HCT116 (cell line): ENCODE results near the gene PFN3. TPM values are rescaled to one million over a fixed set of nuclear protein-coding genes. Genes with fewer than 3 reads are reported as not detected.

Experiments used
- ATAC-seq: fragments of 200-7000 bp; cut with Tn5 transposase; 2 replicates; pipeline ENCODE4 v1.9.1; 2020; ENCODE audit warnings: mild to moderate bottlenecking, moderate library complexity
- BruUV-seq: library from RNA; stranded (reverse); fragments of 400-500 nt; replicated peaks from 2 replicates; lab custom pipeline; 2021; lab: Mats Ljungman, UMichigan
- CTCF ChIA-PET: fragments of 300-600 bp; sonication (Branson Sonifier 250); formaldehyde crosslinking; loops from one replicate; lab custom pipeline; 2021; ENCODE audit warnings: antibody characterized with exemption; lab: Charles Lee
- POLR2A ChIA-PET: fragments of 300-600, 350-600 bp; sonication (Branson Sonifier 250); formaldehyde crosslinking; loops from one replicate; lab custom pipeline; 2021; ENCODE audit warnings: antibody characterized with exemption; lab: Charles Lee
- RAD21 ChIA-PET, 2 experiments: fragments of 300-600 bp; sonication (Branson Sonifier 250); formaldehyde crosslinking; loops; one replicate each; lab custom pipeline; 2023; ENCODE audit warnings: low total read pairs in 2 of 2; ENCODE audit not compliant: uncharacterized antibody in 2 of 2, unreplicated experiment in 2 of 2, low non-redundant PET in 1 of 2; lab: Charles Lee
- DNase-seq: peaks from one replicate; pipeline ENCODE4 v3.0.0-alpha.2; 2010; ENCODE audit warnings: low read depth, low spot score
- H2AFZ ChIP-seq: fragments of 200-600 bp; shearing (Covaris generic), sonication (generic); 2 replicates; pipeline ENCODE4 v1.6.1; 2017; ENCODE audit warnings: low read depth, mixed run types, mixed read lengths, antibody characterized with exemption, low read length; ENCODE audit not compliant: poor library complexity, severe bottlenecking
- H3K27ac ChIP-seq: 2 replicates; pipeline ENCODE4 v1.5.1; 2012; ENCODE audit warnings: low read depth, low read length
- H3K27me3 ChIP-seq: fragments of 200-600 bp; sonication (generic); 2 replicates; pipeline ENCODE4 v1.6.1; 2016; ENCODE audit warnings: mixed run types, low read length, mixed read lengths; ENCODE audit not compliant: insufficient read depth
- H3K36me3 ChIP-seq, 2 experiments: fragments of 200-500 bp in 1 of 2; fragments of 200-600 bp in 1 of 2; sonication (Bioruptor generic) in 1 of 2; sonication (generic) in 1 of 2; 2 replicates each; pipeline versions ENCODE4 v1.5.1 to v1.6.1; 2014 to 2016; ENCODE audit warnings: low read length in 2 of 2, inconsistent platforms in 1 of 2, mixed read lengths in 1 of 2, mixed run types in 1 of 2; ENCODE audit not compliant: insufficient read depth in 2 of 2, control insufficient read depth in 1 of 2
- H3K4me1 ChIP-seq, 2 experiments: fragments of 200-600 bp in 1 of 2; sonication (generic) in 1 of 2; 2 replicates each; pipeline versions ENCODE4 v1.5.1 to v1.6.1; 2012 to 2017; ENCODE audit warnings: low read length in 2 of 2, inconsistent platforms in 1 of 2, mild to moderate bottlenecking in 1 of 2, mixed read lengths in 1 of 2, mixed run types in 1 of 2, moderate library complexity in 1 of 2; ENCODE audit not compliant: insufficient read depth in 2 of 2, control insufficient read depth in 1 of 2
- H3K4me2 ChIP-seq: fragments of 200-600 bp; sonication (generic); 2 replicates; pipeline ENCODE4 v1.6.1; 2017; ENCODE audit warnings: mixed run types, low read length, mixed read lengths
- H3K4me3 ChIP-seq, 2 experiments: fragments of 200-600 bp in 1 of 2; sonication (generic) in 1 of 2; replicated peaks in 1 of 2; 2 replicates each; pipeline ENCODE4 v1.5.1; 2011 to 2016; ENCODE audit warnings: low read length in 2 of 2, control low read depth in 1 of 2, low read depth in 1 of 2, mild to moderate bottlenecking in 1 of 2, mixed read lengths in 1 of 2, mixed run types in 1 of 2
- H3K79me2 ChIP-seq: fragments of 200-600 bp; sonication (generic); 2 replicates; pipeline ENCODE4 v1.6.1; 2017; ENCODE audit warnings: mild to moderate bottlenecking, mixed run types, low read length, moderate library complexity, mixed read lengths; ENCODE audit not compliant: insufficient read depth
- H3K9ac ChIP-seq: fragments of 200-600 bp; sonication (generic); 2 replicates; pipeline ENCODE4 v1.6.1; 2016; ENCODE audit warnings: low read length, mixed read lengths
- H3K9me2 ChIP-seq: fragments of 200-600 bp; sonication (generic), shearing (Covaris generic); 2 replicates; pipeline ENCODE4 v1.6.1; 2017; ENCODE audit warnings: mixed run types, mild to moderate bottlenecking, moderate library complexity; ENCODE audit not compliant: insufficient read depth
- H3K9me3 ChIP-seq, 2 experiments: fragments of 200-500 bp in 1 of 2; fragments of 200-600 bp in 1 of 2; sonication (Bioruptor generic) in 1 of 2; sonication (generic) in 1 of 2; 2 replicates each; pipeline ENCODE4 v1.6.1; 2014 to 2017; ENCODE audit warnings: low read length in 2 of 2, mixed read lengths in 2 of 2, inconsistent platforms in 1 of 2, low read depth in 1 of 2, mild to moderate bottlenecking in 1 of 2, mixed run types in 1 of 2, moderate library complexity in 1 of 2; ENCODE audit not compliant: control insufficient read depth in 1 of 2, insufficient read depth in 1 of 2
- H4K20me1 ChIP-seq: fragments of 200-600 bp; sonication (generic), shearing (Covaris generic); 2 replicates; pipeline ENCODE4 v1.6.1; 2017; ENCODE audit warnings: mixed run types, mild to moderate bottlenecking, moderate library complexity; ENCODE audit not compliant: insufficient read depth
- ATF3 ChIP-seq: IDR thresholded peaks from 2 replicates; pipeline ENCODE4 v1.6.1; 2012
- CBX3 ChIP-seq: IDR thresholded peaks from 2 replicates; pipeline ENCODE4 v1.6.1; 2012; ENCODE audit warnings: low read depth
- CEBPB ChIP-seq: IDR thresholded peaks from 2 replicates; pipeline ENCODE4 v1.6.1; 2012; ENCODE audit warnings: low read depth
- EGR1 ChIP-seq: IDR thresholded peaks from 2 replicates; pipeline ENCODE4 v1.6.1; 2012; ENCODE audit warnings: low read depth
- ELF1 ChIP-seq: IDR thresholded peaks from 2 replicates; pipeline ENCODE4 v1.6.1; 2012; ENCODE audit warnings: low read depth, borderline replicate concordance
- FOSL1 ChIP-seq: IDR thresholded peaks from 2 replicates; pipeline ENCODE4 v1.6.1; 2012; ENCODE audit warnings: low read depth
- RAD21 ChIP-seq: IDR thresholded peaks from 2 replicates; pipeline ENCODE4 v1.6.1; 2012; ENCODE audit warnings: low read depth, mild to moderate bottlenecking
- SP1 ChIP-seq: IDR thresholded peaks from 2 replicates; pipeline ENCODE4 v1.6.1; 2012; ENCODE audit warnings: low read depth
- SRF ChIP-seq: IDR thresholded peaks from 2 replicates; pipeline ENCODE4 v1.6.1; 2012; ENCODE audit warnings: low read depth
- ZFX ChIP-seq: fragments of 450-650 bp; IDR thresholded peaks from 2 replicates; pipeline ENCODE4 v1.6.1; 2017
- intact Hi-C: fragments of 100-400 bp; cut with micrococcal nuclease; formaldehyde crosslinking; loops from 2 replicates; pipeline ENCODE4 v1.10.0; 2022
- total RNA-seq: library from RNA; stranded (reverse); gene quantifications from one replicate; pipeline ENCODE4 v1.2.1, GENCODE V29; 2021; ENCODE audit not compliant: unreplicated experiment
- TF ChIP-seq, protein P1 (sequence below): IDR thresholded peaks from 2 replicates; pipeline ENCODE4 v1.6.1; 2011; ENCODE audit warnings: mild to moderate bottlenecking, low read length, moderate library complexity; ENCODE audit not compliant: insufficient replicate concordance; ENCODE audit errors: extremely low read depth
- TF ChIP-seq, protein P2 (sequence below): IDR thresholded peaks from 2 replicates; pipeline ENCODE4 v1.6.1; 2012

Gene PFN3
- total RNA-seq, 1 experiment from 2014 or later = not detected

DNA sequence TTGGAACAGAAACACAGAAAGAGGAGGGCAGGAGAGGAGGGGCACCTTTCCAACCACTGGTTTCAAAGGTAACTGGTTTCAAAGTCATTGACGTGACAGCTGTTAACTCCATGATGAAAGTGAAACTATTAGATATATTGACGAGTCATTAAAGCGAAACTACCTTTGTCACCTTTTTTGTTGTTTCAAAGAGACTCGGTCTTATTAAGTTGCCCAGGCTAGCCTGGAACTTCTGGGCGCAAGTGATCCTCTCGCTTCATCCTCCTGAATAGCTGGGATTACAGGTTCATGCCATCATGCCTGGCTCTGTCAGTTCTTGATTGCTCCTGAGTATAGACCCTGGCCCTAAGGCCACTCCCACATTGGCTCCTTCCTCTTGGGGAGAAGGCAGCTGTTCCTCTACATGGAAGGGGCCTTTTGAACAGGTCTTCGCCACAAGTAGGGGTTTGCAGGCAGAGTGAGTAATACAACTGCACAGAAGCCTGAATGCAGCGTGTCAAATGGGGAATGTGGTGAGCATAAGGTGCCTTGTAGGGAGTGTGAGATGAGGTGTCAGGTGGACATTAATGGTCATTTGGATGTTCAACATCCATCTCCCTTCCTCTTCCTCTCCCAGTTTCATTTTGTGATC is 12.3 kb upstream of the PFN3 start:
- Histone ChIP-seq H3K79me2 (no peaks in the 10 kb centered on the region), H3K27me3 (no peaks in the 10 kb centered on the region), H4K20me1 (no peaks in the 10 kb centered on the region), H3K27ac (no peak overlapping the region), H3K36me3 (no peaks in the 10 kb centered on the region), H3K9me3 (no peaks in the 10 kb centered on the region), H3K4me1 (peaks cover 0 to 5% of the 10 kb centered on the region in 2 experiments; a peak in 1 of 4 replicates), H3K4me3 (no peak overlapping the region), H3K9ac (no peak overlapping the region), H2AFZ (no peak overlapping the region), H3K9me2 (no peaks in the 10 kb centered on the region), H3K4me2 (no peak overlapping the region)
- intact Hi-C loops = no loop called here
- DNase-seq (no peak), ATAC-seq (no peak)
- ChIA-PET POLR2A (no interaction called here), RAD21 (no interaction called here), CTCF (interaction anchor here (0.8 kb wide), 1 partner anchor 9 kb away, joined by 3 read pairs; no protein-coding TSS in a partner anchor)
- TF ChIP-seq, protein P1, sequence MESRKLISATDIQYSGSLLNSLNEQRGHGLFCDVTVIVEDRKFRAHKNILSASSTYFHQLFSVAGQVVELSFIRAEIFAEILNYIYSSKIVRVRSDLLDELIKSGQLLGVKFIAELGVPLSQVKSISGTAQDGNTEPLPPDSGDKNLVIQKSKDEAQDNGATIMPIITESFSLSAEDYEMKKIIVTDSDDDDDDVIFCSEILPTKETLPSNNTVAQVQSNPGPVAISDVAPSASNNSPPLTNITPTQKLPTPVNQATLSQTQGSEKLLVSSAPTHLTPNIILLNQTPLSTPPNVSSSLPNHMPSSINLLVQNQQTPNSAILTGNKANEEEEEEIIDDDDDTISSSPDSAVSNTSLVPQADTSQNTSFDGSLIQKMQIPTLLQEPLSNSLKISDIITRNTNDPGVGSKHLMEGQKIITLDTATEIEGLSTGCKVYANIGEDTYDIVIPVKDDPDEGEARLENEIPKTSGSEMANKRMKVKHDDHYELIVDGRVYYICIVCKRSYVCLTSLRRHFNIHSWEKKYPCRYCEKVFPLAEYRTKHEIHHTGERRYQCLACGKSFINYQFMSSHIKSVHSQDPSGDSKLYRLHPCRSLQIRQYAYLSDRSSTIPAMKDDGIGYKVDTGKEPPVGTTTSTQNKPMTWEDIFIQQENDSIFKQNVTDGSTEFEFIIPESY = no peak
- TF ChIP-seq RAD21 = no peak
- TF ChIP-seq ELF1 = no peak
- TF ChIP-seq, protein P2, sequence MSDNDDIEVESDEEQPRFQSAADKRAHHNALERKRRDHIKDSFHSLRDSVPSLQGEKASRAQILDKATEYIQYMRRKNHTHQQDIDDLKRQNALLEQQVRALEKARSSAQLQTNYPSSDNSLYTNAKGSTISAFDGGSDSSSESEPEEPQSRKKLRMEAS = no peak
- TF ChIP-seq SP1 = no peak
- TF ChIP-seq ATF3 = no peak
- TF ChIP-seq EGR1 = no peak
- no peak for TF ChIP-seq CBX3
- TF ChIP-seq ZFX = no peak
- TF ChIP-seq CEBPB = no peak
- no peak for TF ChIP-seq FOSL1
- TF ChIP-seq SRF = no peak
- BruUV-seq = no TSS peak
